GM21737 (cell line): ENCODE measurements around the gene ADCY5.

Experiments used
- ATAC-seq: cut with Tn5 transposase; IDR thresholded peaks from one replicate; pipeline ENCODE4 v1.9.1; 2021; ENCODE audit warnings: mild to moderate bottlenecking, moderate library complexity; ENCODE audit not compliant: unreplicated experiment

Gene ADCY5

DNA sequence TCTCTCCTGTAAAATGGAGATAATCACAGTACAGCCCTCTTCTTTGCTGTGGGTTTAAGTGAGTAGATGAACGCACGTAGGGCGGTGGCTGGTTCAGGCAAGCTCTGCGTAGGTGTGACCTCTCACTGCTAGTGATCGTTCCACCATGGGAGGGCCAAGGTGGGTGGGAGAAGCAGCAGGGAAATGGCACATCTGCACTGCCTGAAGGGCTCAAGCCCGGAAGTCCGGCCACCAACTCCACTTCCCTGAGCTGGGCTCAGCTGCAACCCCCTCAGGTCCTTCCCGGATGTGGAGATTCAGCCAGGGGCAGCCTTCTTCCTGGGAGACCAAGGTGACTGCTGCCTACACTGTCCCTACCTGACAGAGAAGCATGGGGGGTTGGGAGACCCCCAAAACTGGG, 102.9 kb downstream of the ADCY5 start:
- no peak for ATAC-seq

GRCh38 chr3:123344907-123345594, 103.8 kb downstream of the ADCY5 start:
- ATAC-seq, result no peak

DNA sequence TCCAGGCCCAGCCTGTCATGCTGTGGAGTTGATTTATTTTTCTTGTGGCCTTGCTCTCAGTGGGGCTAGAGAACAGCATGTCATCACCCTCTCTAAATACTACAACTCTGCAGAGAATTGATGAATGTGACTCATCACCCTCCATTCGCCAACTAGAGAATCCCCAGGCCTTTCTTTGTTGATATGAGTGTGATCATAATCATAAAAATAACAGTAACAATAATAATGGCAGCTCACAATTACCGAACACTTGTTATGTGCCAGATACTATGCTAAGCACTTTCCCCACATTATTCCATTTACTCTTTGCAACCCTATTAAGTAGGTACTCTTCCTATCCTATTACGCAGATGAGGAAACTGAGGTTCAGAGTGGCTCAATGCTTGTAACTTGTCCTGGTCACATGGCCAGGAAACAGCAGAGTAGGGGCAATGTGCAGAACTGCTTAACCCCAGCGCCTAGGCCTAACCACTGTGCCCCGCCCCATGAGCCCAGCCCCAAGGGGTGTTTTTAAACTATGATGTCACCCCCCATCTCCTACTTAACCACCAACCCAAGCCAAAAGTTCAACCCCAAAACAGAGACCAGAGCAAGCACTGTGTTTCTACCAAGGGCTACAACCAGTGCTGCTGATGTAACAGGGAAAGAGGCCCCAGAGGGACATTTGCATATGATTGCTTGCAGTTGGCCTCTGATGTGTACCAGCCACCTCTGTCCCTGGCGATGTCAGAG, 104.5 kb downstream of the ADCY5 start:
- no peak for ATAC-seq

DNA sequence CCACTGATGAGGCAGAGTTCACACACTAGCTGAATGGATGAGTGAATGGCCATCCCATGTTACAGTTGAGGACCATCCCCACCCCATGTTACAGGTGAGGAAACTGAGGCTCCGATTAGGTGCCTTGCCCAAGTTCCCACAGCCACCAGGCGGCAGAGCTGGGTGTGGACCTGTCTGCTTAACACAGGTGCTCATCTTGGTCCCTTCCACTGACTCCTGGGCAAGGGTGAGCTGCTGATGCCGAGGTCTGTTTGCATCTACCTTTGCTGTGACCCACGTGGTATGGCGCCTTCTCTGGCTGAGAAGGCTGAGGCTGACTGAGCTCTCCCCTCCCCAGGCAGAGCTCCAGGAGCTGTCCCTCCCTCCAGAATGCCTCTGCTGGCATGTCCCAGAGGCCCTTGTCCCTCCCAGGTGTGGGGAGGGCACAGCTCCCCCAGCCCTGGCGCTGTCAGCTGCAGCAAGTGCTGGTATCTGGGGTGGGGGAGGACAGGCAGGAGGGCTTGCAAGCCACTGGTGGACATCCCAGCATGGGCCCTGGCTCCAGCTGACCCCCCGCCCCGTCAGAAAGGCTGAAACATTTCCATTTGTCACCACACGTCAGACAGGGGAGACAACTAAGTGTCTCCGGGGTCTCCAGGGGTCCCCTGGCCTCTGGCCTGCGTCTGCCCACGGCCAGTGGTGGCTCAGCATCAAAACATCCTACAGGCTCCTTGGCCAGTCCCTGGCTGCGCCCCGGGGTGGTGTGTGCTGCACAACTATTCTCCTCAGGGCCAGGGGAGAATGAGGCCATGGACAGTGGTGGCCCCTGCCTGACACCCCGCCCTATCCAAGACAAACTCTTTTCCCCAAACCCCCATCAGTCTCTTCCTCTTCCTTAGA, 105.4 kb downstream of the ADCY5 start:
- ATAC-seq, result no peak

- ATAC-seq, result no peak
These were observed 106.2 kb downstream of the ADCY5 start for GRCh38 chr3:123342631-123343080.

DNA sequence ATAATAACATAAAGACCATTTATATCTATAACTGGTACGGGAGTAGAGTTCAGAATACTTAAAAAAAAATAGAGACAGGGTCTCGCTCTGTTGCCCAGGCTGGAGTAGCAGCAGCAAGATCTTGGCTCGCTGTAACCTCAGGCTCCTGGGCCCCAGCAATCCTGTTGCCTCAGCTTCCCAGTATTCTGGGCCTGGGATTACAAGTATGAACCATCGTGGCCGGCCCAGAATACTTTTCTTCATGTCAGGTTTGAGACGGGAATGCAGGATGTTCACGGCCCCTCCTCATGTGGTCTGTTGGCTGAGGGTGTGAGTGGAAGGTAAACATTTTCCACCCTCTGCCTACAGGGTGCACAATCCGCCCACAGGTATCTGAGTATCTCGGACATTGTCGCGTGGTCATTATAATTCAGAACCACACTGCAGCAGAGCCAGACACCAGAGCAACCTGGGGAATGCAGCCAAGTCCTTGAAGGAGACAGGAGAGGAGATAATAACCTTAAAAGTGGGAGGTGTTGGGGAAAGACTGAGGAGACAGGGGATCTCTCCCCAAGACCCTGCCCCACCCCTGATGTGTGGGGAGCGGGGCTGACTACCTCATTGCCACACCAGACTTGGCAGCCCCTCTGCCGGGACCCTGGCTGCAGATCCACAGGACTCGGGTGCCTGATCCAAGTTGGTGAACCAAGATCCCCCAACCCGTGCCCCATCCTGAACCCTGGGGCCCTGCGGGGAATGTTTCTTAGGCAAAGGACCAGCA, 106.8 kb downstream of the ADCY5 start:
- ATAC-seq, result no peak

DNA sequence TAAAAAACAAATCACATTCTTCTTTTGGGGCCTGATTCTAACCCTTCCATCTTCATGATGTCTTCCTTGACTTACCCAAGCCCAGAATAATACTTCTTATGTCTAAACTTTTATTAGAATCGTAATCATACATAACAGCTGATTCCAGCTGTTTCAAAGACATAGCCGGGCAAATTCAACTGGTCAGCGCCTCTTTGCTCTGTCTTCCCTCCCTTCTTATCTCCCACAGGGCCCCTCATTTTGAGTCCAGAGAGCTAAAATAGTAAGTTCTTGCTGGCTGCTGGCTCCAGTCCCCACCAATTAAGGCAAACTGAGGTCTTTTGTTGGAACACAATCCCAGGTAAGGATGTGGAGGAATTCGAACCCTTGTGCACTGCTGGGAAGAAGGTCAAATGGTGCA, 108.6 kb downstream of the ADCY5 start:
- ATAC-seq, result no peak

DNA sequence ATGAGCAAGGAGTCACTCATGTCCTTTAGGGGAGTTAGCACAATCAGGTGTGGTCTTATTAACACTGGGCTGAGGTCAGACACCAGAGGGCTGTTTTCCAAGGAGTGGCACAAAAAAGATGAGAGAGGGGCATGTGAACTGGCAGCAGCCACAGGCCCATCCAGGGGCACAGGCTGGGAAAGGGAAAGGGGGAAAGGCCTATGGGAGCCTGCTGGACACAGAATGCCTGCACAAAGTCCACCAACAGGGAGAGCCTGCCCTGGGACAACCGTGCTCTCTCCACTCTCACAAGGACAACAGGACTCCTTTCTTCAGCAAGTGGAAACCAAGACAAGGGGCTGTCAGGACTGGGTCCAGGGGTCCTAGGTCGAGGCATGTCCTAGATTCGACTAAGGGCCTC, 109.6 kb downstream of the ADCY5 start:
- ATAC-seq, result no peak

DNA sequence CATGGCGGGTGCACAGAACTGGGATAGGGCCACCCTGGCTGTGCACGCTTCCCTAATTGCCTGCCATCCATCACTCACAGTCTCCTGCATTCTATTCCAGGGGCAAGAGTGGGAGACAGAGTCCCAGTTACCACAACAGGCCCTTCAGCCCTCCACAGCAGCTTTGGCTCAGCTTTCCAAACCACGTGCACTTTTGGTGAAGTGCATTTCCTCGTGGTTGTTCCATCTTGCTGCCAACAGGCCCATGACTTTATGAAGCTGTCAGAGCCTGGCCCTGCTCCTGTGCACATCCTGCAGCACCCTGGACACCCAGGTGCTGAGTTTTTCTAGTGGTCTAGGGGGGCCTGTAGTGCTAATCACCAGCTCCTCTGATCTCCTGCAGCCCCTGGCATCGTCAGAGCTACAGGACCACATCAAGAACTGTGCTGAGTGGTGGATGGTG, 110.2 kb downstream of the ADCY5 start:
- ATAC-seq, result no peak

GRCh38 chr3:123337948-123338619, 110.8 kb downstream of the ADCY5 start:
- no peak for ATAC-seq

GRCh38 chr3:123337226-123337625, 111.7 kb downstream of the ADCY5 start:
- ATAC-seq, result no peak

GRCh38 chr3:123336441-123336851, 112.4 kb downstream of the ADCY5 start:
- ATAC-seq, result no peak

- no peak for ATAC-seq
These were observed 112.9 kb downstream of the ADCY5 start for GRCh38 chr3:123336001-123336400.

GRCh38 chr3:123335007-123335670, 113.8 kb downstream of the ADCY5 start:
- no peak for ATAC-seq

- no peak for ATAC-seq
These were observed 114.8 kb downstream of the ADCY5 start for GRCh38 chr3:123334056-123334455.

DNA sequence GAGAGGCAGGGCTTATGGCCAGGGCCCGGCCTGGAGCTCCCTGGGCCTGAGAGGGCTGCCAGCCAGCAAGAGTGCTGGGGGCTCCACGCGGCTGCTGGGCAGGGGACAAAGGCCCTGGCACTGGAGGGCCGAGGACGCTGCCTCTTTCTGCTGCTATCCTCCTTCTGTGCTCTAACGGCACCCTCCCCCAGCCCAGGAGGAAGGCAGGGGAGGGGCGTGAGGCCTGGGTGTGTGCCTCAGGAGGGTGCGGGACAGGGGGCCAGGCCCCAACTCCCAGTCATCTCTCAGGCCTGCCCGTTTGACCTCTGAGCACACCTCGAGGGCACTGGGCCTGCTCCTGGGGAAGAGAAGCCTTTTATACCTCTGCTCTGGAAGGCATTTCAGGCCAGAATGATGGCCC, 115.5 kb downstream of the ADCY5 start:
- ATAC-seq, result no peak

DNA sequence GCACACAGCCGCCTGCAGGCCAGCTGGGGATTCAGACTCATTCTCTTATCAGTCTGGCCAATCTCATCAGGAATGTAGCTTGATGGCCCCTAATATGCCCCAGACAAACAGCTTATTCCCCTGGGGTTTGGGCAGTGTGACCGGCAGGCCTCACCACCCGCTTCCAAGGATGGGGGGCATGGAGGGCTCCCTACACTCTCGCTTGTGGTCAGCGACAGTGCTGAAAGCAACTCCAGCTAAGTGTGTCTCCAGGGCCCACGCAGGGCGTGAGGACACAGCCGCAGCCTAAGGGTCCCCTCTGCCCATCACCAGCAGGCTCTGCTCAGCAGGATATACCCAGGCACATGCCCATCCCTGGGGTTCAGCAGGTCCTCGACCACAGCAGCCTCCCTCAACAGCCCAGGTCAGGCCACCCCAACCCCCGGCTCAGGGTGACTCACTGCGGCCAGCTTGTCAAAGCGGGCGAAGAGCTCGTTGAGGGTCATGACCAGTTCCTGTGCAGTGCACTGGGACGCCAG, 116.7 kb downstream of the ADCY5 start:
- ATAC-seq, result no peak

DNA sequence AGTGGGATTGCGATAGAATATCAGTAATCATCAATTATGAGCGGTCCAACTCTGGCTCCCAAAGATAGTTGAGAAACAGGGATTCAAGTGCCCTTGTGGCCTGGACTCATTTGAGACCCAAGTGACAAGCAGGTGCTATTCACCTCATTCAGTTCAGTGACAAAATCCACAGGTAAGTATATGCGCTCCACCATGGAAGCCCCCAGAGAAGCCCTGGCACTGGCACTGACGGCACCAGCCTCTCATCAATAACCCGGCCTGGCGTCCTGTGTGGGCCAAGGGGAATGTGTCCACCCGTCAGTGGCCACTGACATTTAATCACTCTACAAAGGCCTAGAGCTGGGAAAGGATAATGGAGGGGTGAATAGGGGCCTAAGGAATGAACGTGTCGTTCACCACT, 117.2 kb downstream of the ADCY5 start:
- no peak for ATAC-seq

- ATAC-seq, result no peak
These were observed 117.9 kb downstream of the ADCY5 start for GRCh38 chr3:123331006-123331405.
